WTC11 (cell line): Measurements from ENCODE around the gene ESYT2. TPM values are rescaled to one million over a fixed set of nuclear protein-coding genes. Genes with fewer than 3 reads are reported as not detected.

Experiments used
- ATAC-seq: fragments of 200-7000 bp; cut with Tn5 transposase; 2 replicates; pipeline ENCODE4 v1.10.0; 2021; ENCODE audit warnings: mild to moderate bottlenecking, moderate library complexity
- CTCF ChIA-PET: fragments of 300-600 bp; sonication (Branson Sonifier 250); formaldehyde crosslinking; loops from one replicate; lab custom pipeline; 2021; ENCODE audit warnings: antibody characterized with exemption; lab: Charles Lee
- POLR2A ChIA-PET: fragments of 350-600 bp; sonication (Branson Sonifier 250); formaldehyde crosslinking; loops from one replicate; lab custom pipeline; 2021; ENCODE audit warnings: antibody characterized with exemption; lab: Charles Lee
- DNase-seq: peaks from one replicate; pipeline ENCODE4 v3.0.0; 2021; ENCODE audit warnings: low spot score
- H3K27ac Mint-ChIP-seq: 2 replicates; pipeline ENCODE4 v1.8.0; 2021; ENCODE audit warnings: mixed read lengths
- H3K27me3 Mint-ChIP-seq: 2 replicates; pipeline ENCODE4 v1.8.0; 2021; ENCODE audit warnings: low read depth, mild to moderate bottlenecking, moderate library complexity, mixed read lengths
- H3K36me3 Mint-ChIP-seq: 2 replicates; pipeline ENCODE4 v1.8.0; 2021; ENCODE audit warnings: mixed read lengths
- H3K4me1 Mint-ChIP-seq: 2 replicates; pipeline ENCODE4 v1.8.0; 2022; ENCODE audit warnings: mixed read lengths
- H3K4me3 Mint-ChIP-seq: 2 replicates; pipeline ENCODE4 v1.8.0; 2021; ENCODE audit warnings: mild to moderate bottlenecking, moderate library complexity, mixed read lengths
- H3K9me3 Mint-ChIP-seq: 2 replicates; pipeline ENCODE4 v1.8.0; 2021; ENCODE audit warnings: mixed read lengths
- EMX1 ChIP-seq: fragments of 250-450 bp; sonication (Bioruptor Pico); IDR thresholded peaks from 2 replicates; pipeline ENCODE4 v1.8.0; 2021; ENCODE audit warnings: mild to moderate bottlenecking
- MAX ChIP-seq: sonication (generic); formaldehyde crosslinking; IDR thresholded peaks from 2 replicates; pipeline ENCODE4 v1.8.0; 2022; ENCODE audit warnings: mild to moderate bottlenecking, missing genetic modification reagents
- SP1 ChIP-seq: sonication (generic); formaldehyde crosslinking; conservative IDR thresholded peaks from 2 replicates; pipeline ENCODE4 v1.8.1; 2022; ENCODE audit warnings: missing genetic modification reagents
- total RNA-seq: library from RNA; stranded (reverse); gene quantifications from 3 replicates; pipeline ENCODE4 v1.2.3, GENCODE V29; 2021
- TF ChIP-seq, protein P1 (sequence below): fragments of 250-450 bp; sonication (Bioruptor Pico); IDR thresholded peaks from 2 replicates; pipeline ENCODE4 v1.9.0; 2021; ENCODE audit warnings: mild to moderate bottlenecking
- TF ChIP-seq, protein P2 (sequence below): sonication (generic); formaldehyde crosslinking; IDR thresholded peaks from 2 replicates; pipeline ENCODE4 v1.8.0; 2022; ENCODE audit warnings: mild to moderate bottlenecking, missing genetic modification reagents
- TF ChIP-seq, protein P3 (sequence below): sonication (generic); formaldehyde crosslinking; IDR thresholded peaks from 2 replicates; pipeline ENCODE4 v1.8.1; 2023; ENCODE audit warnings: mild to moderate bottlenecking, missing genetic modification reagents
- TF ChIP-seq, protein P4 (sequence below): sonication (generic); formaldehyde crosslinking; IDR thresholded peaks from 2 replicates; pipeline ENCODE4 v1.8.1; 2022; ENCODE audit warnings: missing genetic modification reagents, borderline replicate concordance
- TF ChIP-seq, protein P5 (sequence below): sonication (generic); formaldehyde crosslinking; conservative IDR thresholded peaks from 2 replicates; pipeline ENCODE4 v1.8.1; 2023; ENCODE audit warnings: mild to moderate bottlenecking, low read depth, missing genetic modification reagents, moderate library complexity

ESYT2 gene
- total RNA-seq, 1 experiment from 2014 or later = 45.1 TPM

GRCh38 chr7:158720112-158720511 lies 109.2 kb downstream of the ESYT2 start:
- ATAC-seq = no peak
- Mint-ChIP-seq H3K9me3 (0 out of 2 replicates have a peak, but pooled peaks cover 3% of the 10 kb centered on the region), H3K27me3 (peaks cover 24% of the 10 kb centered on the region), H3K4me1 (no peaks in the 10 kb centered on the region; the same call in 1 of the 2 replicates), H3K27ac (no peak overlapping the region), H3K36me3 (no peaks in the 10 kb centered on the region), H3K4me3 (no peak overlapping the region)
- DNase-seq = no peak
- ChIA-PET CTCF (interaction anchor here (1.7 kb wide), 1 partner anchor 14 kb away, joined by 5 read pairs; no protein-coding TSS in a partner anchor), POLR2A (no interaction called here)
- TF ChIP-seq SP1 (CRISPR knock-in tag) = no peak
- TF ChIP-seq, protein P1, sequence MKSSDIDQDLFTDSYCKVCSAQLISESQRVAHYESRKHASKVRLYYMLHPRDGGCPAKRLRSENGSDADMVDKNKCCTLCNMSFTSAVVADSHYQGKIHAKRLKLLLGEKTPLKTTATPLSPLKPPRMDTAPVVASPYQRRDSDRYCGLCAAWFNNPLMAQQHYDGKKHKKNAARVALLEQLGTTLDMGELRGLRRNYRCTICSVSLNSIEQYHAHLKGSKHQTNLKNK (CRISPR knock-in tag) = no peak
- TF ChIP-seq, protein P2, sequence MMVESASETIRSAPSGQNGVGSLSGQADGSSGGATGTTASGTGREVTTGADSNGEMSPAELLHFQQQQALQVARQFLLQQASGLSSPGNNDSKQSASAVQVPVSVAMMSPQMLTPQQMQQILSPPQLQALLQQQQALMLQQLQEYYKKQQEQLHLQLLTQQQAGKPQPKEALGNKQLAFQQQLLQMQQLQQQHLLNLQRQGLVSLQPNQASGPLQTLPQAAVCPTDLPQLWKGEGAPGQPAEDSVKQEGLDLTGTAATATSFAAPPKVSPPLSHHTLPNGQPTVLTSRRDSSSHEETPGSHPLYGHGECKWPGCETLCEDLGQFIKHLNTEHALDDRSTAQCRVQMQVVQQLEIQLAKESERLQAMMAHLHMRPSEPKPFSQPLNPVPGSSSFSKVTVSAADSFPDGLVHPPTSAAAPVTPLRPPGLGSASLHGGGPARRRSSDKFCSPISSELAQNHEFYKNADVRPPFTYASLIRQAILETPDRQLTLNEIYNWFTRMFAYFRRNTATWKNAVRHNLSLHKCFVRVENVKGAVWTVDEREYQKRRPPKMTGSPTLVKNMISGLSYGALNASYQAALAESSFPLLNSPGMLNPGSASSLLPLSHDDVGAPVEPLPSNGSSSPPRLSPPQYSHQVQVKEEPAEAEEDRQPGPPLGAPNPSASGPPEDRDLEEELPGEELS (CRISPR knock-in tag) = no peak
- TF ChIP-seq, protein P3, sequence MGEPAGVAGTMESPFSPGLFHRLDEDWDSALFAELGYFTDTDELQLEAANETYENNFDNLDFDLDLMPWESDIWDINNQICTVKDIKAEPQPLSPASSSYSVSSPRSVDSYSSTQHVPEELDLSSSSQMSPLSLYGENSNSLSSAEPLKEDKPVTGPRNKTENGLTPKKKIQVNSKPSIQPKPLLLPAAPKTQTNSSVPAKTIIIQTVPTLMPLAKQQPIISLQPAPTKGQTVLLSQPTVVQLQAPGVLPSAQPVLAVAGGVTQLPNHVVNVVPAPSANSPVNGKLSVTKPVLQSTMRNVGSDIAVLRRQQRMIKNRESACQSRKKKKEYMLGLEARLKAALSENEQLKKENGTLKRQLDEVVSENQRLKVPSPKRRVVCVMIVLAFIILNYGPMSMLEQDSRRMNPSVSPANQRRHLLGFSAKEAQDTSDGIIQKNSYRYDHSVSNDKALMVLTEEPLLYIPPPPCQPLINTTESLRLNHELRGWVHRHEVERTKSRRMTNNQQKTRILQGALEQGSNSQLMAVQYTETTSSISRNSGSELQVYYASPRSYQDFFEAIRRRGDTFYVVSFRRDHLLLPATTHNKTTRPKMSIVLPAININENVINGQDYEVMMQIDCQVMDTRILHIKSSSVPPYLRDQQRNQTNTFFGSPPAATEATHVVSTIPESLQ (CRISPR knock-in tag) = no peak

- H3K27ac Mint-ChIP-seq = no peak overlapping the region
- POLR2A ChIA-PET = no interaction called here
Observed at GRCh38 chr7:158716802-158717201, 112.5 kb downstream of the ESYT2 start.

DNA sequence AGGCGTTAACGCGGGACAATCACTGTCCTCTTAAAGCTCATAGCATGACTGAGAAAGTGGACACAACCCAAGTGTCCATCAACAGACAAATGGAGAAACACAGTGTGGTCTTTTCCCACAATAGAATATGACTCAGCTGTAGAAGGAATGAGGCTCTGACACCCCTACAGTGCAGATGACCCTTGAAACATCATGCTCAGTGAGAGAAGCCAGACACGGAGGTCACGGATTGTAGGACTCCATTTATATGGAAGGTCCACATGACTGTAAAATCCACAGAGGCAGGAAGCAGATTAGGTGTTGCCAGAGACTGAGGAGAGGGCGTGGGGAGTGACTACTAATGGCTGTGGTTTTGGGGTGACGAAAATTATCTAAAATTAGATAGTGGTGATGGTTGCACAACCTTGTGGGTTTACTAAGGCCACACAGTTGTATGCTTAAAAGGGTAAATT lies 118.6 kb downstream of the ESYT2 start:
- POLR2A ChIA-PET = no interaction called here
- CTCF ChIA-PET = no interaction called here
- Mint-ChIP-seq H3K27ac (no peak overlapping the region), H3K9me3 (peaks cover 15% of the 10 kb centered on the region), H3K4me1 (peaks cover 6% of the 10 kb centered on the region), H3K36me3 (peaks cover 9% of the 10 kb centered on the region), H3K27me3 (no peaks in the 10 kb centered on the region), H3K4me3 (no peak overlapping the region)
- no peak for DNase-seq
- TF ChIP-seq, protein P4, sequence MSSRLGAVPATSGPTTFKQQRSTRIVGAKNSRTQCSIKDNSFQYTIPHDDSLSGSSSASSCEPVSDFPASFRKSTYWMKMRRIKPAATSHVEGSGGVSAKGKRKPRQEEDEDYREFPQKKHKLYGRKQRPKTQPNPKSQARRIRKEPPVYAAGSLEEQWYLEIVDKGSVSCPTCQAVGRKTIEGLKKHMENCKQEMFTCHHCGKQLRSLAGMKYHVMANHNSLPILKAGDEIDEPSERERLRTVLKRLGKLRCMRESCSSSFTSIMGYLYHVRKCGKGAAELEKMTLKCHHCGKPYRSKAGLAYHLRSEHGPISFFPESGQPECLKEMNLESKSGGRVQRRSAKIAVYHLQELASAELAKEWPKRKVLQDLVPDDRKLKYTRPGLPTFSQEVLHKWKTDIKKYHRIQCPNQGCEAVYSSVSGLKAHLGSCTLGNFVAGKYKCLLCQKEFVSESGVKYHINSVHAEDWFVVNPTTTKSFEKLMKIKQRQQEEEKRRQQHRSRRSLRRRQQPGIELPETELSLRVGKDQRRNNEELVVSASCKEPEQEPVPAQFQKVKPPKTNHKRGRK (CRISPR knock-in tag) = no peak
- ATAC-seq = no peak

More at GRCh38 chr7:158716802-158717201, 112.5 kb downstream of the ESYT2 start:
- no peak for DNase-seq
- Mint-ChIP-seq H3K36me3 (no peaks in the 10 kb centered on the region), H3K9me3 (0 out of 2 replicates have a peak, but pooled peaks cover 3% of the 10 kb centered on the region), H3K27me3 (peaks cover 24% of the 10 kb centered on the region), H3K4me1 (no peaks in the 10 kb centered on the region; the same call in 1 of the 2 replicates), H3K4me3 (no peak overlapping the region)
- TF ChIP-seq EMX1 (CRISPR knock-in tag) = no peak
- TF ChIP-seq, protein P5, sequence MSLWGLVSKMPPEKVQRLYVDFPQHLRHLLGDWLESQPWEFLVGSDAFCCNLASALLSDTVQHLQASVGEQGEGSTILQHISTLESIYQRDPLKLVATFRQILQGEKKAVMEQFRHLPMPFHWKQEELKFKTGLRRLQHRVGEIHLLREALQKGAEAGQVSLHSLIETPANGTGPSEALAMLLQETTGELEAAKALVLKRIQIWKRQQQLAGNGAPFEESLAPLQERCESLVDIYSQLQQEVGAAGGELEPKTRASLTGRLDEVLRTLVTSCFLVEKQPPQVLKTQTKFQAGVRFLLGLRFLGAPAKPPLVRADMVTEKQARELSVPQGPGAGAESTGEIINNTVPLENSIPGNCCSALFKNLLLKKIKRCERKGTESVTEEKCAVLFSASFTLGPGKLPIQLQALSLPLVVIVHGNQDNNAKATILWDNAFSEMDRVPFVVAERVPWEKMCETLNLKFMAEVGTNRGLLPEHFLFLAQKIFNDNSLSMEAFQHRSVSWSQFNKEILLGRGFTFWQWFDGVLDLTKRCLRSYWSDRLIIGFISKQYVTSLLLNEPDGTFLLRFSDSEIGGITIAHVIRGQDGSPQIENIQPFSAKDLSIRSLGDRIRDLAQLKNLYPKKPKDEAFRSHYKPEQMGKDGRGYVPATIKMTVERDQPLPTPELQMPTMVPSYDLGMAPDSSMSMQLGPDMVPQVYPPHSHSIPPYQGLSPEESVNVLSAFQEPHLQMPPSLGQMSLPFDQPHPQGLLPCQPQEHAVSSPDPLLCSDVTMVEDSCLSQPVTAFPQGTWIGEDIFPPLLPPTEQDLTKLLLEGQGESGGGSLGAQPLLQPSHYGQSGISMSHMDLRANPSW (CRISPR knock-in tag) = no peak
- no peak for TF ChIP-seq MAX (CRISPR knock-in tag)
- ATAC-seq = no peak
- CTCF ChIA-PET = interaction anchor here (0.6 kb wide), 1 partner anchor 17 kb away, joined by 3 read pairs; no protein-coding TSS in a partner anchor
